Smooth muscle cell of the brain vasculature (primary cell): ENCODE results near the gene DACH1.
"Not testable (repeated sequence)": the region's sequence is repeated elsewhere in the genome, so short reads cannot be mapped to it uniquely, and the experiment has no call there.

Experiments used
- DNase-seq: peaks from one replicate; pipeline ENCODE4 v3.0.0-alpha.2; 2012; ENCODE audit warnings: low read depth, low spot score

DACH1 gene

DNA sequence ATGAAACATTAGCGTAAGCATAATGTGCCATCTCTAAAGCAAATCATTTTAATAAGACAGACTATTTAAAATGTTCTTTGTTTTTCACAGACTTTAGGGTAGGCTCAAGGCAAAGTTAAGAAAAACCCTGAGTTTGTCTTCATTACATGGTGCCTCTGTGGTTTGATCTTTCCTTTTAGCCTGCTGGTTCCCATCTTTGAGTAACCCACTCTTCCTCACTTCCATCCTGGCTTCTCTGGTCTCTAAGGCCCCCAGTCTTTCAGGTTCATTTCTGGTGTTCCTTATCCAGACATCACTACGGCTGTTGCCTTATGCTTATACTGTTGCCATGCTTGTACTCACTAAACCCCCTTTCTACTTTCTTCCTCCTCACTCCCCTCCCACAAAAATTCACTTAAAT is 38.4 kb downstream of the DACH1 start:
- no peak for DNase-seq

DNA sequence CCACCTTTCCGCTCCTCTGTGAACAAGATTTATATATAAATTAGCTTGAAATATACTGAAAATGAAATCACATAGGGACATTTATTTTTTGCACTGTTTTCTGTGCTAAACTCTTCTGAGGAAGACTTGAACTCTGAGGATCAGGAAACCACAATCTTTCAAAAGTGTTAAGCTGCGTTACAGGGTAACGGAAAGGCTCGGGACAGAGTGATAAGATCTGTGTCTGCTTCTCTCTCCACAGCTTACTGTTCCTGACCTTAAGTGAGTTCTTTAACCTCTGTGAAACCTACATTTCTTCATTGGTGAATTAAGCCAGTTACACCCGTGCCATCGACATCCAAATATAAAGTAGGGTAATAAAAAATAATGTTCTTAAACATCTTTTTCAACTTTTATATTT is 38.9 kb downstream of the DACH1 start:
- no peak for DNase-seq

DNA sequence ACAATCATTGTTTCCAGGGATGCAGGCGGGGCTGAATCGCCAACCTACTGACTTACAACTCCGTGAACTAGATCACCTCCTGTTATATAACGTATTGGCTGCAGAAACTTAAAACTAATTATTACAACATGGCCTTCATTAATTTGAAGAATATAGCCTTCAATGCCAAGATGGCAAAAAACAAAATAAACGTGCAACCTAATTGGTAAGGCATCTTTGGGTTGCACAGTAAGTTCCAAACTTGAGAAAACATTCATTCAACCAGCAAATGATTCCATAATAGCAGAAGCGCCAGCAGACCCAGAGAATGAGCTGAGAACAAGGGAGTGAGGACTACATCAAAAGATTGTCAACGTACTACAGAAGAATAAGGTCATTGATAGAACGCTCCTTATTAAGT is 39.8 kb downstream of the DACH1 start:
- no peak for DNase-seq

DNA sequence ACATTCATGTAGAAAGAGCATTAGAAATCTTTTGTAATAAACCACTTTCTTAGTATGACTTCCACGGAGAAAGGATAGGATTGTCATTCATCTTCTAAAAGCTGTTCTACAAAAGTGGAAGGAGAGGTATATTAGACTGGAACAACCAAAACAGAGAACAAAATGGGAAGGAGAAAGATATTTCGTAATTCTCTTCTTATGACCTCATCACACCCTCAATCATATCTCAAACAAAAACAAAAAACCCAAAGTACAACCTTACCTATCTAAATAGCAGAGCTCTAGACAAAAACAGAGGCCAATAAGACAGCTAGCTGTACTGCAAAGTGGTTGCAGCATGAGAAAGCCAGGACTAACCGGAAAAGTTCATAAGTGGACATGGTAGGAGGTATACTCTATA is 46.3 kb downstream of the DACH1 start:
- no peak for DNase-seq

DNA sequence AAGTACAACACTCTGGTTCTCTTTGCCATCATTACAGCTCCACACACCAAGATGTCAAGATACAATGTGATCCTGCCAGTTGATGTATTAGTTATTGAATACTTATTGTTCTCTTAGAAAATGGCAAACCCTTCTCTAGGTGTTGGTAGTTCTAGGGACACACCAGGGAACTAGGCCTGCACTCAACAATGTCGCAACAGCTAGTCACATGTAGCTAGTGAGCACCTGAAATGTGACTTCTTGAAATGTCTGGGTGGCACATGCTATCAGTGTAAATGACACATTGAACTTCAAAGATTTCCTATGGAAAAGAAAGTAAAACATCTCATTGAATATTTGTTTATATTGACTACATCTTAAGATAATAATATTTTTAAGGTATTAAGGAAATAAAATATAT is 49.7 kb downstream of the DACH1 start:
- no peak for DNase-seq

DNA sequence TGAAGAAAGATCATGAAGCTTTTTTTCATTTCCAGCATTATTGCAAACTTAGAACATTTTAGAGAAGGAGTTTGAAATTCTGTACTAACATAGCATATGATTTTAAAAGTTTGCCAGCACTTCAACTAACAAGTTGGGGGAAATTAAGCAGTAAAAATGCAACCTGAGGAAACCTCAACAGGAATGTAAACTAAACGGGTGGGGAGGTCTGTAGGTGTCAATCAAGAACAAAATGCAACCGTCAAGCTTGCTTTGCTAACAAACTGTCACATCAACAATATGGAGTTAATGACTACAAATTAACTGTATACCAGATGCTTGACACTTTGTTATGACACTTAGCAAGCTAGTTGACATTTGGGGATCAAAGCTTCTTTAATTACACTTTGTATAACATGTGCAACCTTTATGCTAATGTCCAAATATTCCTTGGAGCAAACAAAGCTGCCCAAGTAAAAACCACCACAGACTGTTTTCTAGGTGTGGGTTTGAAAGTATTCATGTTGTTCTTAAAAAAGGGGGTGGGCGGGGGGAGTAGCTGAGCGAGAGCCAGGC is 52.1 kb downstream of the DACH1 start:
- DNase-seq, result no peak

DNA sequence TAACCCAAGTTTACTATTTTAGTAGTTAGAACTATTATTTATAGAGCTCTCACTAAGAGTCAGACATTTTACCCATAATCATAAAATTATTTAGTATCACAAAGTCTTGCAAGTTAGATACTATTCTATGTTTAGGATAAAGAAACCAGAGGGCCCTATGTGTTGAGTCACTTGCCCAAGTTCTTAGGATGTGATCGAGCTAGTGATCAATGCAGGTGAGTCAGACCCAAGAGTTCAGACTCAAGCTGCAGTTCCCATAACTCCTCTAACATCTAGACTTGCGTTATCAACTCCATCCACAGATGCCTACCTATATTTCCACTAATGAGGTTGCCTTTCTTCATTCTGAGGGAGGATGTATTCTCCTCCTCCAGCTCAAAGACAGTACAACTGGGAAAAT is 53.8 kb downstream of the DACH1 start:
- no peak for DNase-seq

DNA sequence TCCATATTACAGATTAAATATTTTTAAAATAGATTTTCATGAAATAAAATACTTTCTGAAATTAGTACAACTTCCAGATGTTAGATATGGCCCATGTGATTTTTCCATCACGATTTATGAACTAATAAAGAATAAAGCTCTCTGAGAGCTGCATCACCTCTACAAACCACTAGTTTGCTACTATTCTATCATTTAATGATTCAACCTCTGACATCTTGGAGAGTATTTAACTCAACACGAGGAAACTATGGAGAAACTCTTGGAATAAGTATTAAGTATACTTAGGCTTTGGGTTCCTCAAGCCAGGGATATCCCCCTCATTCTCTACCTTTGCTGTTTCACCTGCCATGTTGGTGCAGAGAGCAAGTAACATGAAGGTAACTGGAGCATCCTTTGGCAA is 55.7 kb downstream of the DACH1 start:
- DNase-seq, result no peak

DNA sequence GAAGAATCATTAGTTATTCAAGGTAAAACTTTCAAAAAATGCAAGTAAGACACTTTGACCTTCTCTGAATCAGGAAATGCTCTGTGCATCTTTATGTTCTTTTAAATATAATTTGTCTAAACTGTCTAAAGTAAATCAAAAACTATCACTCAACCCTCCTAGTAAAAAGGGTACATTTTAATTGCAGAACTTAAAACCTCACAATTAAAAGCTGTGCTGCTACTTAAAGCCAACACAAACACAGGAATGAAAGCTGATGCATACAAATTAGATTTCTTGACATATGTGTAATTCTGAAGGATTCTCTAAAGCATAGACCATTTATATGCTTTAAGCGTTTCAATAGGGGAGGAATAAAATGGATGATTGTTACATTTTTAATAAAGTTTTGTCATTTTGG is 58.3 kb downstream of the DACH1 start:
- DNase-seq, result no peak

DNA sequence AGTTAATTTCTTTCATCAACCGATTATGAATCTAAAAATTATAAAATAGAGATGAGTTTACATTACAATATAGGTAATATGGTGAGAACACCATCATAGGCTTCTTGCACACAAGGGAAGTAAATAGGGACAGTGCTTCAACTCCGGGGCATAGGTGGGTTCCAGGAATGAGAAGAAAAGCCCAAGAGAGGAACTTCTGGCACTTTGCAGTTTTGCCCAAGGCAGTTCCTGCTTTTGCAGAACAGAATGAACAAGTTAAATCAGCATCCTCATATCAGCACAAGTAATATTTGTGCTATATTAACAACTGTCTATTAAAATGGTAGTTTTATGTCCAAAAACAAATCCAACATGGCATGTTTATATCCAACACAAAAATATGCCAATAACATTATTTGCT is 60.1 kb downstream of the DACH1 start:
- no peak for DNase-seq

DNA sequence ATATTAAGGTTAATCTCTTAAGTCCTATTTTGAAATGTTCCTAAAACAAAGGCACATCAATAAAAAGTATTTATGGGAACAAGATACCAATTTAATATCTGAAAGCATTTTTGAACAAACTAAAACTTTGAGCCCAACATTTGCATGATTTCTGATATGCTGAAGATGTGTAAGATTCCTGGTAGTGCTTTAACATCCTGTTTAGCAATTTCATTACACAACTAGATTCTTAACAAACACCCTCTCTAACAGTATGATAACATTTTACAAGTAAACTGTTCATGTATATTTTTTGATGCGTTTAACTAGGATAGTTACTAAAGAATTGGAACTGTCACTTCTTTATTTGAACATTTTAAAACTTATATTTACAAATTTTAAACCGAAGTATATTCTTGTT is 63.9 kb downstream of the DACH1 start:
- no peak for DNase-seq

DNA sequence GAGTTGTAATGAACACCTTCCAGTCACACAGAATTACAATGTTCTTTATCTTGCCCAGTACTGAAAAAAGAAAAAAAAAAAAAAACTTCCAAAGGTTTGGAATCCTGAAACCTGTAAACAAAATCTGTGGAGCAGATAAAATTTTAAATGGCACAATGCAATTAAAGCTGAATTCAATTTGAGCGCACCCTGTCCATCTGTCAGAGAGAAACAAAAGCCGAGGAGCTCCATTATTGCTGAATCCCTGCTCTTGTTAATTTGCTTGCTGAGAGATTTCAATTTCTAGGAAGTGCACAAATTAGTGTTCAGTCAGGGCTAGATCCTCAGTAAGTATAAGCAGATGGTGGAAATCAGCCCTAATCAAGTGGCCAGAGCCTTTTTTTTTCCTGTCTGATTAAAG is 65.2 kb downstream of the DACH1 start:
- DNase-seq, result no peak

DNA sequence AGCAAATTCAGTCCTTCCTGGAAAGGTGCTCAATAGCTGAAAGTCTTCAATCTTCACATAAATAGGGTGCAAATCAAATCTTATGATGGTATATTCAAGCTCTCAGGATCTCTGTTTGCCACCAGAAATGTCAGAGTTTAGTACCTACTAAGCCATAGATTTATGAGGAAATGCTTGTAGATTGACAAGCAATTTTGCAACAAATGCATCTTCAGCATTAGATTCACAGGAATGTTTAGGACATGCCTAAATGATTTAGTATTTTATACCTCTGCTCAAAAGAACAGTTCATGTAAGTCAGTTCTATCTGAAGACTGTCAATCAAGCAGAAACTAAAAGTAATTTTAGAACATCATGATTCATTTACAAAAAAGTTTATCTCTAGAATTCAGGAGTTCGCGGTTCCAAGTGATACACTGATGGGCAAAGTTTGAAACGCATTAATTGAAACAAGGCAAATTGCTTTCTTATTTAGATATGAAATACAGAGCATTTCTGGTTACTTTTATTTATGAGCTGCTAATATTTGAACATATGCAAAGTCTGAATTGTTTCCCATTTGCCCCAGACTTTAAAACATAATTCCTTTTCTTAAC is 65.7 kb downstream of the DACH1 start:
- DNase-seq, result no peak

DNA sequence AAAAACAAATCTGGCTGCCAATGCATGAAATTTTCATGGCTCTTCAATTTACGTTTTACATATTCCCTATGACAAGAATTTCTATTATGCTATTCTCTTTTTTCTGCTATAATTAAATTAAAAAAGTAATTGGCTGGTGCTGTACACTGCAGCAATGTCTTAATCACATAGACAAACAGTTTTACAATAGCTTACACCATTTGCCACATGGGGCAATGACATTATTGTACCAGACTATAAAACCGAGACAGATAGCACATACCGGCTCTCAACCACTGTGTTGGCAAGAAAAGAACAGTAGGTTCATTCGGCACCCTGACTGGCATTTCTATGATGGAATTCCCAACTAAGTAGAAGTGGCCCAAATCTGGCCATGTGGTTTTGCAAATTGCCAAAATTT is 67.7 kb downstream of the DACH1 start:
- DNase-seq, result no peak

DNA sequence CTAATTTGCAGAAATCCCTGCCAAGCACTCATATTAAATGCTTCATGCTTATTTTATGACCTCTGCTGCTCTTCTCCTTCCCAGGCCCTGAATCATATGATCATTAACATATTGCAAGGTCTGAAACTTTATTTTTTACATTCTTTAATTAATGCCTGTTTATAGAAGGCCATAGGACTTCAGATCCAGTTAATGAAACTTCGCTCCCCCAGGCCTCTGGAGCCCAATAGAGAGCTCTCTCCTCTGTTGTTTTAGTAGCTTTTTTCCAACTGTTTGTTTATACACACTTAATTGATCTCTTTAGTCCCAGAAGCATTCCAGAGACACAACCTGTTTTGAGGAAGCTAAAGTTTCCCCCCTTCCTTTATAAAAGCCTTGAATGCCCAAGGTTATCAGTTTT is 68.3 kb downstream of the DACH1 start:
- no peak for DNase-seq

DNA sequence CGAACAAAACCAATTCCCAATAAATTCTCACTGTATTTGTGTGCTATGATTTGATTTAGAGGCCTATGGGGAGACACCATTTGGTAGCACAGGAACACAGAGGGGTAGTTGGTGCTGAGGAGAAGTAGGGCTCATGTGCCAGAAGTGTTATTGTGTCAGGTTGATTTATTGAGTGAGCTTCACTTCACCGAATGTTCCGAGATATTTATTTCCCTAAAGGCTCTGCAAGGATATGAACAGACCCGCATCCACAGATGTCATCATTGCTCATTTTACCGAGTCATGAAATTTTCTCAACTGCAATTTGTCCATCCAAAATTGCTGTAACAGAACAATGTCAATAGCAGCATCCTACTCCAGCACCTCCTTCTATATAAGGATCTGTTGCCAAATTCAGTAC is 69.5 kb downstream of the DACH1 start:
- DNase-seq, result no peak

DNA sequence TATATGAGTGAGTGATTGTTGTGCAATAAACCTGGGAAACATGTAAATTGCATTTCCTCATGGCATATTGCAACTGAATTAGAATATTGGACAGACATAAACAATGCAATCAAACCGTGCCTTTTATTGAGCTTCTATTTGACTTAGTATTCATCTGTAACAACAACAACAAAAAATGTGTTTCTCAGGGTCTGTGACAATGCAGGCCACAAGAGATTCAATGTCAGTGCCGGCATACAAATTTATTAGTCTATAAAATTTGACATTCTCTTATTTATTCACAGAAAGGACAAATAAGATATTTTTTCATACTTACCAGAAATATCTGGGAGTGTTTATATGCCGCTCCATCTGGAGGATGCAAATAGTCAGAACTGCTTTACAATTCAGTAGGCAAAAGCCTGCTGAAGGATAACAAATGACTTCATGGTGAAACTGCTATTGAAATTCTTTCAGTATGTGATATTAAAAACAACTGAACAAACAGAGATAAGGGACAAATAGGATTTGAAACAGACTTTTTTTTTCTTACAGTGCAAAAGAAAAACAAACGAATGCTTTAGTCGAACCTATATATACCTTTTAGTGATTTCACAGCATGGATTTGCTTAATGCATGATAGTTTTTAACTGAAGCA is 77.2 kb downstream of the DACH1 start:
- DNase-seq, result no peak

DNA sequence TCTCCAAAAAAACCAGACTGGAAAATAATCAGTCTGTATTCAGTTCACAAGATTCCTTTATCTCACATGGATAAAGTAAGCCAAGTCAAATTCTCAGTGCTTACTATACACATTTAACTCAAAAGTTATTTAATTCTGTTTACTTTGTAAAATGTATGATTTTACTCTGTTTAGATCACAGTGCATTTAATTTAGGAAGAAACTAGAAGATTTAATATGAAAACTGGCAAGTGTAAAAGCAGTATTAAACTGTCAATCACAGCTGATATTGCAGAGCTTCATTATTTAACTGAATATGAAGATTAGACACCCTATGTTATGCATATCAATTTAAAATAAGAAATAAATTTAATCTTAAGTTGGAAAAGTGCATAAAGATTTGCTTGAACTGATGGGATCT is 78.0 kb downstream of the DACH1 start:
- DNase-seq, result no peak

DNA sequence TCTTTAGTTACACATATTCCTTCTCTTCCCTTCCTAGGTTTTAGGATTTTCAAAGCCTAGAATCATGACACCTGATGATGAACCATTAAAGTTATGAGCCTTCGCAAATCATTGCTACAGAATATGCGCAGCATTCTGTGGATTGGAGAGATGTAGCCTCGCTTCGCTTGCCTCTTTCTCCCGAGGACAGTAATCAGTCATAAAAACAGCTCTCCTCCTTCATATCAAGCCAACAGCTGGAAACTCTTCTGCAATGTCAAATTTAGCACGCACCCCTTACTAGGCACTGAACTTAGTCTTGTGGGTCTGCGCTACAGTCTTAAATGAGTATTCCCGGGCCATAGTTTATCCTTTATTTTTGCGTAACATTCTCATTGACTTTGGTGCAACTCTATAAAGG is 79.6 kb downstream of the DACH1 start:
- DNase-seq, result no peak

DNA sequence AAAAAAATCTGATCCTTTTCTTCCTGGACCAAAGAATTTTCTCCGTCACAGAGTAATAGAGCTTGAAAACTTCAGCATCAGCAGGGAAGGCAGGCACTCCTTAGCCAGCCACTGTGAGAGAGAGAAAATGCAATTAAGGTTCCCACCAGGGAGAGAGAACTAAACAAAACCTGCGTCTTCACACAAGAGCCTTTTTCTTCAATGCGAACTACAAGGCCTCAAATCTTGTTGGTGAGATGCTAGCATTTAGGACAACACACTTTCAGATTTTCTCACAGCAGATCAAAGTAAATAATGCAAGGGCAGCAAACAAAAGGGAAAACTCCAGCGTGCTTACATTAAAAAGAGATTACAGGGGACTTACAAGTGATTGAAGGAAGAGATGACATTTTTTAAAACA is 80.1 kb downstream of the DACH1 start:
- DNase-seq, result no peak

DNA sequence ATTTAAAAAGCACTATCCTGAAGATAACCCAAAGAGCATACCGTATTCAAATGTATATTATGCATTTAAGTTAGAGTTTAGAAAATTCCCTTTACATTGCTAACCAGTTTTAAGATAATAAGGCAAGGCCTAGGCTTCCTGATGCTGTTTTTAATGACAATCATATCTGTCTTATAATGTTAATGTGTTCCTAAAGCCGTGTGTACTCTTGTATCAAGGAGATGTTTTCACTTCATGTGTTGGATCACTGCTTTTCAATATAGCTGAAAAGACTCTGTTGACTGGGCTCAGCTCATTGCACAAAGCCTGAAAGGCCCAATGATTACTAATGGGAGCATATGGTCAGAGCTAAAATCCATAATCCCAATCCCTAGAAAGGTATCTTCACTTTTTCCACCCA is 81.6 kb downstream of the DACH1 start:
- DNase-seq, result no peak

DNA sequence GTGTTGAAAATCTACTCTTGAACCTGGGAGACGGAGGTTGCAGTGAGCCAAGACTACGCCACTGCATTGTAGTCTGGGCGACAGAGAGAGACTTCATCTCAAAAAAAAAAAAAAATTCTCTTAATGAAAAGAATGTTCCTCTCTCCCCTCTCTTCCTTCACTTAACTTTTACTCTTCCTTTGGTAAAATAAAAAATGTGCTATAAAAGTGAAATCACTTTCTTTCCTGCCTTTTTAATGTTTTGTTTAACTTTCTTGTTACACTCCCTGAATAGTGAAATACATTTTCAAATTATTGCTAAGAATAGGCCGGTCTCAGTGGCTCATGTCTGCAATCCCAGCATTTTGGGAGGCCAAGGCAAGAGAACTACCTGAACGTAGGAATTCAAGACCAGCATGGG is 86.5 kb downstream of the DACH1 start:
- DNase-seq, result no peak

DNA sequence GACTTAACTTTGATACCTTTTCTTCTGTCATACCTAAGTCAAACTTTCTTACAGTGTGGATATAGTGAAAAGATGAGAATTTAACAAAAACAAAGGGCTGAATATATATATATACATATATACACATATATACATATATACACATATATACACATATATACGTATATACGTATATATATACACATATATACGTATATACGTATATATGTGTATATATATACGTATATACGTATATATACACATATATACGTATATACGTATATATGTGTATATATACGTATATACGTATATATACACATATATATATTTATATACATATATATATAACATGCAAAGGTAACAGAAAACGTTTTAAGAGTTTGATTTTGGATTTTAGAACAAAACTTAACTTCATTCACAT is 88.0 kb downstream of the DACH1 start:
- not testable (repeated sequence) for DNase-seq

DNA sequence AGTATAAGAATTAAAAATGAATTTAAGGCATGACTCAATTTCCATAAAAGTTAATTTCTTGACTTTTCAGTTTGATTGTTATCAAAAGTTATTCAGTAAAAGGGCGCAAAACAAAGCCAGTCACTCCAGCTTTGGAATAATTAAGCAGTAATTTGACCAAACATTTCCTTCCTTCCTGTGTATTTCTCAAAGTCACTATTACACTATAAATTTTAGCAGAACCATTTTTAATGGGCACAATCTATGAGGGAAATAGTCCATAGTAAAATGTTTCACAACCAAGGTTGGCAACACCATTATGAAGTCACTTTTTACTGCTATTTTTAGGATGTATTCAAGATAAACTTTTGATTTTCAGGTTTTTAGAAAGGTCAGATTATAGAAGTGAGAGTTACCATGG is 91.0 kb downstream of the DACH1 start:
- DNase-seq, result no peak
